ENCODE data around the gene ARID5A.

DNA sequence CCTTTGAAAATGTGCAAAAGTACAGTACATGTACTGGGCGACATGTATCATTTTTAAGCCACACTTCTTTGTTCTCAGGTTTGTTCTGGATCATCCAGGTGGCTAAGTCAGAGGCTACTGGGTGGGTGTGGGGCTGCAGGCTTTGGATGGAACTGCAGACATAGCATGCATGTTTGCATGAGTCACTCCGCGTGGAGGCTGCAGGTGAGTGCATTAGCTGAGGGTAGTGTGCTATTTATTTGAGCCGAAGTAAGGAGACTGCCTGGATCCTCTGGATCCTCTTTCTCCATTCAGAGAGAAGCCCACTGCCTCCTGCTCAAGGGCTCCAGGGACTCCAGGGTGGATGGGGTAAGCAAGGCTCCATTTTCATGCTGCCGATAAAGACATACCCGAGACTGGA is 22.0 kb upstream of the ARID5A start:
- no peak for TF ChIP-seq RORA (CRISPR knock-in tag; IDR thresholded peaks at IDR 0.05)
- no peak for TF ChIP-seq EHMT2 (IDR thresholded peaks at IDR 0.05; ENCODE audit: borderline replicate concordance, low read depth, low read length)
- TF ChIP-seq KDM1A (CRISPR knock-in tag; IDR thresholded peaks at IDR 0.05) = no peak
- TF ChIP-seq YEATS2 (CRISPR knock-in tag; IDR thresholded peaks at IDR 0.05; ENCODE audit: borderline replicate concordance) = no peak
- TF ChIP-seq HIVEP1 (CRISPR knock-in tag; IDR thresholded peaks at IDR 0.05) = no peak
- no peak for TF ChIP-seq EZH2 (conservative IDR thresholded peaks at IDR 0.05; ENCODE audit: low read depth, low read length)
- TF ChIP-seq, protein P1, sequence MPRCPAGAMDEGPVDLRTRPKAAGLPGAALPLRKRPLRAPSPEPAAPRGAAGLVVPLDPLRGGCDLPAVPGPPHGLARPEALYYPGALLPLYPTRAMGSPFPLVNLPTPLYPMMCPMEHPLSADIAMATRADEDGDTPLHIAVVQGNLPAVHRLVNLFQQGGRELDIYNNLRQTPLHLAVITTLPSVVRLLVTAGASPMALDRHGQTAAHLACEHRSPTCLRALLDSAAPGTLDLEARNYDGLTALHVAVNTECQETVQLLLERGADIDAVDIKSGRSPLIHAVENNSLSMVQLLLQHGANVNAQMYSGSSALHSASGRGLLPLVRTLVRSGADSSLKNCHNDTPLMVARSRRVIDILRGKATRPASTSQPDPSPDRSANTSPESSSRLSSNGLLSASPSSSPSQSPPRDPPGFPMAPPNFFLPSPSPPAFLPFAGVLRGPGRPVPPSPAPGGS (CRISPR knock-in tag; IDR thresholded peaks at IDR 0.05) = no peak
- no peak for TF ChIP-seq POLR2A (IDR thresholded peaks at IDR 0.05; ENCODE audit: insufficient read depth in 1 of 2, low read depth in 2 of 2, low read length in 2 of 2)
- TF ChIP-seq PTBP1 (IDR thresholded peaks at IDR 0.05; ENCODE audit: low read depth, low read length, poor library complexity, severe bottlenecking) = no peak
- TF ChIP-seq, protein P2, sequence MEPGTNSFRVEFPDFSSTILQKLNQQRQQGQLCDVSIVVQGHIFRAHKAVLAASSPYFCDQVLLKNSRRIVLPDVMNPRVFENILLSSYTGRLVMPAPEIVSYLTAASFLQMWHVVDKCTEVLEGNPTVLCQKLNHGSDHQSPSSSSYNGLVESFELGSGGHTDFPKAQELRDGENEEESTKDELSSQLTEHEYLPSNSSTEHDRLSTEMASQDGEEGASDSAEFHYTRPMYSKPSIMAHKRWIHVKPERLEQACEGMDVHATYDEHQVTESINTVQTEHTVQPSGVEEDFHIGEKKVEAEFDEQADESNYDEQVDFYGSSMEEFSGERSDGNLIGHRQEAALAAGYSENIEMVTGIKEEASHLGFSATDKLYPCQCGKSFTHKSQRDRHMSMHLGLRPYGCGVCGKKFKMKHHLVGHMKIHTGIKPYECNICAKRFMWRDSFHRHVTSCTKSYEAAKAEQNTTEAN (CRISPR knock-in tag; conservative IDR thresholded peaks at IDR 0.05) = no peak
- no peak for TF ChIP-seq ZNF274 (CRISPR knock-in tag; IDR thresholded peaks at IDR 0.05)
